IPS DF 4.7 (cell line): ENCODE results near the gene SPHK1.

Experiments used
- DNase-seq: peaks from one replicate; pipeline ENCODE4 v3.0.0-alpha.2; 2013; ENCODE audit warnings: low spot score; ENCODE audit errors: extremely low read depth

SPHK1 gene

GRCh38 chr17:76405967-76406647 is 21.7 kb downstream of the SPHK1 start:
- DNase-seq, result no peak

GRCh38 chr17:76407509-76407908 is 23.1 kb downstream of the SPHK1 start:
- no peak for DNase-seq

GRCh38 chr17:76408037-76408849 is 23.8 kb downstream of the SPHK1 start:
- DNase-seq, result no peak

GRCh38 chr17:76410328-76410965 is 26.0 kb downstream of the SPHK1 start:
- no peak for DNase-seq

- DNase-seq, result no peak
These were observed 26.8 kb downstream of the SPHK1 start for GRCh38 chr17:76411247-76411646.

GRCh38 chr17:76414334-76415295 is 30.2 kb downstream of the SPHK1 start:
- no peak for DNase-seq

- no peak for DNase-seq
These were observed 31.4 kb downstream of the SPHK1 start for GRCh38 chr17:76415786-76416185.

- no peak for DNase-seq
These were observed 32.0 kb downstream of the SPHK1 start for GRCh38 chr17:76416457-76416856.

GRCh38 chr17:76416899-76417298 is 32.5 kb downstream of the SPHK1 start:
- DNase-seq, result no peak

- DNase-seq, result no peak
These were observed 33.2 kb downstream of the SPHK1 start for GRCh38 chr17:76417499-76418143.

- no peak for DNase-seq
These were observed 35.3 kb downstream of the SPHK1 start for GRCh38 chr17:76419576-76420260.

- DNase-seq, result no peak
These were observed 36.1 kb downstream of the SPHK1 start for GRCh38 chr17:76420356-76421043.

- DNase-seq, result no peak
These were observed 36.6 kb downstream of the SPHK1 start for GRCh38 chr17:76421044-76421407.

- DNase-seq, result no peak
These were observed 38.0 kb downstream of the SPHK1 start for GRCh38 chr17:76422406-76422805.

- DNase-seq, result no peak
These were observed 38.5 kb downstream of the SPHK1 start for GRCh38 chr17:76422860-76423259.

- DNase-seq, result no peak
These were observed 42.4 kb downstream of the SPHK1 start for GRCh38 chr17:76426853-76427252.

GRCh38 chr17:76427501-76428231 is 43.3 kb downstream of the SPHK1 start:
- no peak for DNase-seq

GRCh38 chr17:76428511-76428910 is 44.1 kb downstream of the SPHK1 start:
- no peak for DNase-seq

- DNase-seq, result no peak
These were observed 47.1 kb downstream of the SPHK1 start for GRCh38 chr17:76431509-76431908.
